Activated CD4-positive, alpha-beta T cell treated with anti-CD3 and anti-CD28 coated beads, Interleukin-2, amount 10 ng/mL, durations not matched to agents 24 days and 14 days (primary cell): ENCODE results near the gene TIAM1. TPM values are rescaled to one million over a fixed set of nuclear protein-coding genes. Genes with fewer than 3 reads are reported as not detected.

Source experiments
- DNase-seq: peaks from one replicate; pipeline ENCODE4 v3.0.0; 2022
- H3K27ac Mint-ChIP-seq: one replicate; pipeline ENCODE4 v1.8.0; 2022; ENCODE audit warnings: mild to moderate bottlenecking, mixed read lengths
- H3K27me3 Mint-ChIP-seq: one replicate; pipeline ENCODE4 v1.8.0; 2022; ENCODE audit warnings: mixed read lengths
- H3K36me3 Mint-ChIP-seq: one replicate; pipeline ENCODE4 v1.8.0; 2022; ENCODE audit warnings: low read depth, mild to moderate bottlenecking, mixed read lengths
- H3K4me1 Mint-ChIP-seq: one replicate; pipeline ENCODE4 v1.8.0; 2021; ENCODE audit warnings: mixed read lengths
- H3K4me3 Mint-ChIP-seq: one replicate; pipeline ENCODE4 v1.8.0; 2022; ENCODE audit warnings: mild to moderate bottlenecking, moderate library complexity, mixed read lengths
- H3K9me3 Mint-ChIP-seq: one replicate; pipeline ENCODE4 v1.8.0; 2021; ENCODE audit warnings: mixed read lengths
- intact Hi-C: fragments of 100-400 bp; cut with micrococcal nuclease; formaldehyde crosslinking; loops from one replicate; pipeline ENCODE4 v1.15.1; 2023
- total RNA-seq: library from RNA; stranded (reverse); gene quantifications from 2 replicates; pipeline ENCODE4 v1.2.3, GENCODE V29; 2022

Gene TIAM1
- total RNA-seq = 104 and 105 TPM in 2 replicates

- H3K9me3 Mint-ChIP-seq = no peaks in the 10 kb centered on the region
- DNase-seq = peak; percentile 75
- peak within 1 kb of the TSS; percentile 97 for H3K4me3 Mint-ChIP-seq
- peaks cover 17% of the 10 kb centered on the region for H3K27me3 Mint-ChIP-seq
- H3K4me1 Mint-ChIP-seq = peaks cover 67% of the 10 kb centered on the region
- intact Hi-C loops = loop anchor here (1.0 to 5.0 kb wide), 2 partner anchors 50 to 313 kb away; partner anchors contain the start of gene SOD1
- peaks cover 20% of the 10 kb centered on the region for H3K36me3 Mint-ChIP-seq
- H3K27ac Mint-ChIP-seq = peak within 1 kb of the TSS; percentile 90
These were observed at the start of gene TIAM1 for GRCh38 chr21:31343680-31344480. Gene TIAM1, minus strand, starts transcription at chr21:31344261. Its CDS starts 77,289 bp downstream, at chr21:31266972.

- Mint-ChIP-seq H3K4me1 (peaks cover 5% of the 10 kb centered on the region), H3K27me3 (peaks cover 2% of the 10 kb centered on the region), H3K27ac (no peak overlapping the region), H3K36me3 (peaks cover 2% of the 10 kb centered on the region), H3K4me3 (no peak overlapping the region), H3K9me3 (no peaks in the 10 kb centered on the region)
- intact Hi-C loops = no loop called here
- DNase-seq = no peak
These were observed 43.6 kb upstream of the TIAM1 start for GRCh38 chr21:31387560-31388186.

GRCh38 chr21:31386006-31386405 lies 41.9 kb upstream of the TIAM1 start:
- intact Hi-C loops = no loop called here

GRCh38 chr21:31383770-31384169 lies 39.7 kb upstream of the TIAM1 start:
- intact Hi-C loops = no loop called here
- peaks cover 6% of the 10 kb centered on the region for H3K27me3 Mint-ChIP-seq

More at GRCh38 chr21:31386006-31386405, 41.9 kb upstream of the TIAM1 start:
- peaks cover 3% of the 10 kb centered on the region for H3K36me3 Mint-ChIP-seq
- no peak overlapping the region for H3K27ac Mint-ChIP-seq
- H3K4me1 Mint-ChIP-seq = peaks cover 14% of the 10 kb centered on the region
- no peak overlapping the region for H3K4me3 Mint-ChIP-seq
- peaks cover 5% of the 10 kb centered on the region for H3K9me3 Mint-ChIP-seq
- DNase-seq = no peak
- H3K27me3 Mint-ChIP-seq = peaks cover 8% of the 10 kb centered on the region

GRCh38 chr21:31382060-31382459 lies 38.0 kb upstream of the TIAM1 start:
- peaks cover 11% of the 10 kb centered on the region for H3K4me1 Mint-ChIP-seq
- H3K27ac Mint-ChIP-seq = no peak overlapping the region
- peaks cover 7% of the 10 kb centered on the region for H3K36me3 Mint-ChIP-seq
- no peak for DNase-seq
- intact Hi-C loops = no loop called here
- peaks cover 5% of the 10 kb centered on the region for H3K9me3 Mint-ChIP-seq
- H3K27me3 Mint-ChIP-seq = peaks cover 6% of the 10 kb centered on the region
- H3K4me3 Mint-ChIP-seq = no peak overlapping the region

More at GRCh38 chr21:31383770-31384169, 39.7 kb upstream of the TIAM1 start:
- Mint-ChIP-seq H3K9me3 (peaks cover 5% of the 10 kb centered on the region), H3K4me1 (peaks cover 11% of the 10 kb centered on the region), H3K27ac (no peak overlapping the region), H3K36me3 (peaks cover 5% of the 10 kb centered on the region), H3K4me3 (no peak overlapping the region)
- no peak for DNase-seq

- Mint-ChIP-seq H3K36me3 (peaks cover 5% of the 10 kb centered on the region), H3K4me3 (no peak overlapping the region), H3K27ac (no peak overlapping the region), H3K27me3 (peaks cover 8% of the 10 kb centered on the region), H3K4me1 (peaks cover 6% of the 10 kb centered on the region), H3K9me3 (no peaks in the 10 kb centered on the region)
- no peak for DNase-seq
- intact Hi-C loops = no loop called here
These were observed 32.2 kb upstream of the TIAM1 start for GRCh38 chr21:31376301-31376700.

- Mint-ChIP-seq H3K4me3 (no peak overlapping the region), H3K4me1 (peaks cover 14% of the 10 kb centered on the region), H3K27ac (no peak overlapping the region), H3K36me3 (peaks cover 5% of the 10 kb centered on the region), H3K9me3 (no peaks in the 10 kb centered on the region), H3K27me3 (peaks cover 8% of the 10 kb centered on the region)
- intact Hi-C loops = no loop called here
- no peak for DNase-seq
These were observed 30.3 kb upstream of the TIAM1 start for GRCh38 chr21:31374395-31374794.

- Mint-ChIP-seq H3K4me3 (no peak overlapping the region), H3K27me3 (peaks cover 8% of the 10 kb centered on the region), H3K36me3 (peaks cover 4% of the 10 kb centered on the region), H3K4me1 (peaks cover 18% of the 10 kb centered on the region), H3K27ac (no peak overlapping the region), H3K9me3 (no peaks in the 10 kb centered on the region)
- DNase-seq = no peak
- intact Hi-C loops = no loop called here
These were observed 28.4 kb upstream of the TIAM1 start for GRCh38 chr21:31372471-31372765.

GRCh38 chr21:31371715-31372470 lies 27.8 kb upstream of the TIAM1 start:
- Mint-ChIP-seq H3K9me3 (no peaks in the 10 kb centered on the region), H3K4me1 (peaks cover 18% of the 10 kb centered on the region), H3K27ac (no peak overlapping the region), H3K27me3 (peaks cover 8% of the 10 kb centered on the region), H3K4me3 (no peak overlapping the region), H3K36me3 (peaks cover 4% of the 10 kb centered on the region)
- intact Hi-C loops = no loop called here
- no peak for DNase-seq

GRCh38 chr21:31370893-31371544 lies 27.0 kb upstream of the TIAM1 start:
- intact Hi-C loops = no loop called here
- no peak for DNase-seq
- Mint-ChIP-seq H3K27ac (no peak overlapping the region), H3K27me3 (peaks cover 5% of the 10 kb centered on the region), H3K36me3 (peaks cover 4% of the 10 kb centered on the region), H3K4me1 (peaks cover 27% of the 10 kb centered on the region), H3K4me3 (no peak overlapping the region), H3K9me3 (no peaks in the 10 kb centered on the region)

- H3K27ac Mint-ChIP-seq = no peak overlapping the region
- intact Hi-C loops = no loop called here
- peaks cover 5% of the 10 kb centered on the region for H3K27me3 Mint-ChIP-seq
- peaks cover 4% of the 10 kb centered on the region for H3K36me3 Mint-ChIP-seq
- DNase-seq = no peak
- no peak overlapping the region for H3K4me3 Mint-ChIP-seq
- peaks cover 27% of the 10 kb centered on the region for H3K4me1 Mint-ChIP-seq
- no peaks in the 10 kb centered on the region for H3K9me3 Mint-ChIP-seq
These were observed 26.3 kb upstream of the TIAM1 start for GRCh38 chr21:31370281-31370892.

GRCh38 chr21:31368361-31368760 lies 24.3 kb upstream of the TIAM1 start:
- intact Hi-C loops = no loop called here
- no peak overlapping the region for H3K4me3 Mint-ChIP-seq
- peaks cover under 1% of the 10 kb centered on the region for H3K27me3 Mint-ChIP-seq
- H3K4me1 Mint-ChIP-seq = peaks cover 40% of the 10 kb centered on the region
- no peak overlapping the region for H3K27ac Mint-ChIP-seq
- H3K9me3 Mint-ChIP-seq = peaks cover 4% of the 10 kb centered on the region
- no peak for DNase-seq
- H3K36me3 Mint-ChIP-seq = peaks cover 8% of the 10 kb centered on the region

- Mint-ChIP-seq H3K27me3 (no peaks in the 10 kb centered on the region), H3K27ac (no peak overlapping the region), H3K9me3 (peaks cover 4% of the 10 kb centered on the region), H3K36me3 (peaks cover 8% of the 10 kb centered on the region), H3K4me1 (peaks cover 44% of the 10 kb centered on the region), H3K4me3 (no peak overlapping the region)
- no peak for DNase-seq
- intact Hi-C loops = no loop called here
These were observed 23.7 kb upstream of the TIAM1 start for GRCh38 chr21:31367801-31368200.
